NCI-H524 treated with DMSO at 0.1 percent for 48 hours (cell line): ENCODE measurements around the gene ALDH1A2.

ENCODE experiments used
- DNase-seq: peaks from one replicate; lab custom pipeline; 2025; lab: John Stamatoyannopoulos, UW

ALDH1A2 gene

DNA sequence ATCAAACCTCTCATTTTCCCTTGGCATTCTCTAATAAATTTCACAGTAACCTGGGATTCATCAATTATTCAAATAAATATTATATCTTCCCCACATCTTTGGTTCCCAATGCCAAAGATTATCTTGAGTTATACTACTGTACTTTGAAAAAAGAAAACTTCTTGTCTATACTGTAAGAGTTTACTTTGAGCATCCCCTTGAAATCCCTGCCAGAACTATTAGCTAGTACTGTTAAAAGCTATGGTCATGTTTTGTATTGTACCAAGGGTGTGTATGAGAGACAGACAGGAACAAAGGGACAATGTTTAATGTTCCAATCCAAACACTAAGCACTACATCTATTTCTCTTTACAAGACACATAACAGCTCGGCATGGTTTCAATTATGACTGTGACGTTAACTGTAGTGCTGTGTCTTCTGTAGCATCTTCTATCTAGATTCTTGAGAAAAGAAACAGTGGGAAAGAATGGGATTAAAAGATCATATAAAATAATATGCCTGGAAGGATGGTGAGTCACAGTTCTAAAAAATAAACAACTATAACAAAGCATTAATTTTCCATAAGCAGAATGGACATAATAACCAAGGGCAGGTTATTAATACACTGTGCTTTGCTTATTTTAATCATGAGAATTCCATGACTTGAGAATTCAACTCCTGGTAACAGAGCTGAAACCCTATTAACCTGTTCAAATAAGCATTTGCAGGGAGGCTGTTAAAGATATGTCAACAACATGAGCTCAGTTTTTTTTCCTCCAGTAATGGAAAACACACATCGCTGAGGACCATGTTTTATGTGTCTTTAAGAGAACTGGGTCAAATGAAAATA lies 71.1 kb downstream of the ALDH1A2 start:
- no peak for DNase-seq

DNA sequence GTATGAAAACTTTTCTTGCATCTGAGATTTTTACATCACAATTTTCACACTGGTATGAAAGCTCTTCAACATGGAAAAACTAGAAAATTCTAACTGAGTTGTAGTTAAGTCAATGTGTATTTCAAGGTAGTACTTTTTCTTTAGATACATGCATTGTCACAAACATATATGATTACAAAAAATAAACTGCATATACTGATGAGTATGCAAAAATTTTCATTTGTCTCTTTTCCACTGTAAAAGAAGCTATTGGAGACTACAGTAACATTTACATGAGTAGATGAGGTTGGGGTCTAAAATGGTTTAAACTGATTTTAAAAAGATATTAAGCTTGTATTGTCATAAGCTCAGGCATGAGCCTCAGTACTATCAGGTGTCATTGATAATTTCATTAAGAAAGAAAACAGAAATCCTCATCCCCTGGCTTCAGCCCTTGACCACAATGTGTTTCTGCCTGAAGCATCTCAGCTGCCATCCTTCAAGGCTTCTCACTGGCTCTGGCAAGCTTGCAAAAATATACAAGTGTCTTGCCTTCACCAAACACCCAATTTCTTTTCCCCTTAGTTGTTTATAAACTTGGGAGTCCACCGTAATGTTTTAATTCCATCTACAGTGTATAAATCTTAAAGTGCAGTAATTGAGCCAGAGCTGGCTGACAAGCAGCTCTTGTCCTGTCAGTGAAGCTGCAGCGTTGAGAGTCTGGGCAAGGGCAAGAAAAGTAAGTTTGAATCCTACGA lies 71.9 kb downstream of the ALDH1A2 start:
- DNase-seq = no peak

DNA sequence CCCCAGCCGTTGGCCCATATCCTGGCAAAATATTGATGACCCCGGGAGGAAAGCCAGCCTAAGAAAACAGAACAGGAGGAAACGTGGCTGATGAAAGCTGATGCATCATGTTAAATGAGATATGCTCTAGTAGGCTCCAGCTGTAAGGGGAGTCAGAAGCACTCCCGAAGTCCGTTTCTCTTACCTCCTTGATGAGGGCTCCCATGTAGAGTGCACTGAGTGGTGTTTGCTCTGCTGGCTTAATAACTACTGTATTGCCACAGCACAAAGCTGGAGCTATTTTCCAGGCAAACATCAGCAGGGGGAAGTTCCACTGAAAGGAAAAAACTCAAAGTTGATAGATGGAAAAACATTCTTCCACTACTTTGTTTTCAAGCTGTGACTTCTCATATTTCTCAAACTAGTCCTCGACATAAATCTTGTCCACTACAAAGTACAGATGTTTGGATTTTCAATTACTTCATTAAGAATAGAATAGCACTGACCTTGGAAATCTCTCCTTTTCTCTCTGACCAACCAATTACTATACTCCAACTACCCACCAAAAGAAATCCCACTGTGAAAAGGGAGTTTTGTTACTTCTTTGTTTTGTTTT lies 72.7 kb downstream of the ALDH1A2 start:
- DNase-seq = no peak

DNA sequence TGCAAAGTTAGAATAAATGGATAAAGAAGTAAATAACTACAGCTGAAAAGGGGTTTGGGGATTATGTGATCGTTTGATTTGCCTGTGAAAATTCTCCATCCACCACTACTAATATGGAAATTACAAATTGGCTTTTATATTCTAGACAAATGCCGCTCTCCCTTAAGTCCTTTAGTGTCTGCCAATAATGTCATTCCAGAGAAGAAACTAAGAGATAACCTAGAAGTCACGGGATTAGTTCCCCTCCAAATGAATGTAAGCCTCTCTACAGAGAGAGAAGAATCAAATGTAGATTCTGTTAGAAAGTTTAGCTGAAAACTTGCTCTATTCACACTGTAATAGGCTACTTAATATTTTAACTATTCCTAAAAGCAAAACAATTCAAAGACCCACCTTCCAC lies 92.0 kb downstream of the ALDH1A2 start:
- DNase-seq = no peak

DNA sequence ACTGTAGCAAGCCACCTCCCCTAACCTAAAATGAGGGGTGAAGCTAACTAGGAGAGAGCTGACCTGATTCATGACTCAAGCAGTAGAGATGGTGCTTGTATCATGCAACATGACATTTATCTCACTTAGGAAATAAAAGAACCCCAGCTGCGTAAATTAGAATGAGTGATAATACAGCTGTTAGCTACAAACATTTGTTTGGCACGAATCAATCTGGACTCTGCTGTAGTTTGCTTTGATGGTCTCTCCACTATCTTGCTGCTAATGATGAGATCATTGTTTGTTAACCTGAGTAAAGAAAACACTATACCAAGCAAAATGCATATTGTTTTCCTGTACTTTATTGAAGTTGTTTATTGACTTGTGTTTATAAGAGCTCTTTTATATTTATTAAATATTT lies 92.6 kb downstream of the ALDH1A2 start:
- DNase-seq = no peak

DNA sequence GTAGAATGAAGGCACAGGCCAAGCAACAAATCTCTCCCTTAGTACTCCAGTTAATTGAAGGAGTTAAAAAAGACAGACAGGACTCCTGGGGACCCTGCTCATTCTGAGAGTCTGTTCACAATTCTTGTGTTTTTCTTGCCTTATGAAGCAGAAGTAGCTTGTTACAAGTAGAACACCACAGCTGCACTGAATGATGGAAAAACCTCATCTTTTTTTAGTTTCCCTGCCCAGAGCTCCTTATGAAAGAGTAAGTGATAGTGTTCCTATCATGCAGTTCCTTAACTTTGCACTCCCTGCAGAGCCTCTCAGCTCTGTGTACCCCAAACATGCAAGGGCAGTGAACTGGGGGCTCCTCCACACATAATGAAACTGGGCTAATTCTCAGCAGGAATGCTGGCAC lies 95.5 kb downstream of the ALDH1A2 start:
- no peak for DNase-seq

DNA sequence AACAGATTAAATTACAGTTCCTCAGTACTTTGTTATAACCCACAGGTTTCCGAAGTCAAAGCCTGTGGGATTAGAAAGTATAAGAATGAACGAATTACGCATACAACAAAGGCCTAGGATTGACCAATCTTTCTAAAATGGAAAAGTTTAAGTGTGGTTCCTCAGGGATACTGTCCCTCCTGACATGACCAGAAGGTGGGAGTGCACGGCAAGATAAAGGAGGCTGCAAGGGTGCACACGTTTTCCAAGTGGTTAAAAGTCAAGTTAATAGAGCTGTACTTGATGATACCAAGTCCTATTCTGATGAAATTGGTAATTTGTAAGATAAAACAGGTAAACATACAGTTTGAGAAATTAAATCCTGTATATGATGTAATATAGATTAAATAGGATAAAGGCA lies 96.2 kb downstream of the ALDH1A2 start:
- DNase-seq = no peak

DNA sequence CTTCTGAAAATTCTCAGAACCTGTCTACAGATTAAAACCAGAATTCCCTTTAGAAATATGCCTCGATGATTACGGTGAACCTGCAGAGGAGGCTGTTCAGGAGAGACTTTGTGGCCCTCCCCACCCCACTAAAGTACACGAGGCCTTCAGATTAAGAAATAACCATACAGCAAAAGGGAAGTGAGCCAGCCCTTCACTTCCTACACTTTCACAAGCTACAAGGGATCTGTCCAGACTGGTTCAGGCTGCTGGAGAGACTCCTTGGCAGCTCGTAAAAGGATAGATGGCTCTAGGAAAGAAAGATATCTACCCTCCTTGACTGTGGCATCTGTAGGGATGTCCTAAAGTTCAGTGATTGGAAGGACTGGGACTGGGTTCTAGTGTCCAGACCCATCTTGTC lies 102.6 kb downstream of the ALDH1A2 start:
- no peak for DNase-seq

DNA sequence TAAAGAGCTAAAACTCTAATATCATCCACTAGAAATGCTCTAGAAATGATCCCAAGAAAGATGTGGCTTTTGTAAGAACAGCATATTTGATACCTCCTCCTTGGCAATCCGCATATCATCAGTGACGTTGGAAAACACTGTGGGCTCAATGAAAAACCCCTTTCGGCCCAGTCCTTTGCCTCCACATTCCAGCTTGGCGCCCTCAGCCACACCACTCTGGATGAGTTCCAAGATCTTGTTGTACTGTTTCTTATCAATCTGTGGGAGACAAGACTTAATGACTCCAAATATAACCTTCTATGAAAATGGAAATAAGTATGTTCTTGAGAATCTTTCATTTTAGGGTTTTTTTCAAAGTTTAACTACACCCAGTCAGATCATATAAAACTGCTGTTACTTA lies 103.6 kb downstream of the ALDH1A2 start:
- no peak for DNase-seq

DNA sequence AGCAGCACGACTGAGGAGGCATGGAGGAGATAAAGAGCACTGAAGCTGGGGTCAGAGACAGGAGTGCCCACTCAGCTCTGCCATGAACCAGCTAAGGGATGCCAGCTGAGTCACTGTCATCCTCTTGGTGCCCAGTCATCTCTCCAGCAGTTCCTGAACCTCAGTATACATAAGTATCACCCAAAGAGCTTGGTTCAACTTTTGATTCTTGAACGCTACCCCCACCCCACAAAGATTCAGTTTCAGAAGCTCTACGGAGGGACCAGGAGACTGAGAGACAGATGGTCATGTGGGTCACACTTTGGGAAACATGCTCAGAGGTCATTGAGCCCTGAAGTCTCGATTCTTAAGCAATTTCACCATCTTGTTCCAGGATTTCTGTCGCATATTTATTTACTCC lies 108.4 kb downstream of the ALDH1A2 start:
- no peak for DNase-seq

DNA sequence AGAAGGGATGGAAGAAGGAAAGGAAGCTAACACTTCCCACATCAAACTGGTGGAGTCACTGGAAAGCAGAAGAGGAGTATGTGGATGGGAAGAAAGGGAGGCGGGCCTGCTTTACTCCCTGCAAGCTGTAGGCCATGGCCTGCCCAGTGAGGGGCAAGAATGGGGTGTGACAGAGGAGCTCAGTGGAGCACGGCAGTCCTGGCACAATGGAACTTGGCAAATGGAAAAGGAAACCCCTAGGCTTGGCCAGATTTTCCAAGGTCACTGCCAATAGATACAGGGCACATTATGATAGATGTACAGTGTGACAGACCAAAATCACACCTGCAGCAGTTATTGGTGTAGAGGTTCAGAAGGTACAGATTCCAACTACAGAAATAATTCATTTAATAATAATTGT lies 111.6 kb downstream of the ALDH1A2 start:
- DNase-seq = no peak

DNA sequence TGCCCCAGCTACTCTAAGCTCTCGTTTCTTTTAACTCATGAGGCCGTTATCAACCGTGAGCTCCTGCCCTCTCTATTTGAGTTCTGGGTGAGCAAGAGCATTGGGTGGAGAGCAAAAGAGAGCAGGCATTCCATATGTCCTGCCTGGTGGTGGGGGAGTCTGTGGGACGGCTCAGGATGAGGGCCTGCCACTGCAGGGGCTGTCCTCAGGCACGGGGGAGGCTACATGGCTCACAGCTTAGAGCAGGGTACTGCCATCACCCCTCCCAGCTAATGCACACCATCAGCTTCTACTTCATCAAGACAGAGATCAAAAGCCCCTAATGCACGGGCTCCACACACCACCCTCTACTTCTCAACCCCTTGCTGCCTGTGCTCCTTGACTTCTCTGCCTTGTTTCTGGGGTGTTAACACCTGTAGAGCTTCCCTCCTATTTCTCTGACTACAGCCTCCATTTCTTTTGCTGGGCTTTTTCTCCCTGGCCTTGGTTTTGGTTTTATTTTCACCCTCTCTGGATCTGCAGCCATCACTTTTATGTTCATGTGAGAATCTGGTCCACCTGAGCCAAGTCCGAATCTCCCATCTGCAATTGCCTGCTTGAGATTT lies 114.1 kb downstream of the ALDH1A2 start:
- DNase-seq = no peak

DNA sequence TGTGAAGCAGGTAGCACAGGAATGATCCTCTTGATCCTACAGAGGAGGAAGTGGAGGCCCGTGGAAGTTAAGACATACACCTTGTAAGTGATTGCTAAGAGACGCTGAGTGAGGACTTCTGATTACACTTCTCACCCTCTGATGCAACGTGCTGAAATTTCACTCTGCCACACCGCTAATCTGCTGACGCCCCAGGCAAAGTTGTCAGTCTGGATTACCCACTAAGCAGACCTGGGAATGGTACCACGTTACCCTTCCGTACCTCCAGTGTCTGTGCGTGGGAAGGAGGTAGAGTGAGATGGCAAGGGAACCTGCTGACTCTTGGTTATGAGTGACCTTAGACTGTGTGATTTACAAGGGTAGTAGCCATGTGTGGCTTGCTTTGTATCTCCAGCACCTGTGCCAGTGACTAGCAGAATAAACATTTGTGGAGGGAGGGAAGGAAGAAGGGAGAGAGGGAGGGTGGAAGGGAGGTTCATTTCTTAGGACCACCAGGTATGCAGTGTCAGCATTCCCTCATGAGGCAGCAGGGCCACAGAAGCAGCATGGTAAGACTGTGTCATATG lies 115.0 kb downstream of the ALDH1A2 start:
- DNase-seq = no peak

DNA sequence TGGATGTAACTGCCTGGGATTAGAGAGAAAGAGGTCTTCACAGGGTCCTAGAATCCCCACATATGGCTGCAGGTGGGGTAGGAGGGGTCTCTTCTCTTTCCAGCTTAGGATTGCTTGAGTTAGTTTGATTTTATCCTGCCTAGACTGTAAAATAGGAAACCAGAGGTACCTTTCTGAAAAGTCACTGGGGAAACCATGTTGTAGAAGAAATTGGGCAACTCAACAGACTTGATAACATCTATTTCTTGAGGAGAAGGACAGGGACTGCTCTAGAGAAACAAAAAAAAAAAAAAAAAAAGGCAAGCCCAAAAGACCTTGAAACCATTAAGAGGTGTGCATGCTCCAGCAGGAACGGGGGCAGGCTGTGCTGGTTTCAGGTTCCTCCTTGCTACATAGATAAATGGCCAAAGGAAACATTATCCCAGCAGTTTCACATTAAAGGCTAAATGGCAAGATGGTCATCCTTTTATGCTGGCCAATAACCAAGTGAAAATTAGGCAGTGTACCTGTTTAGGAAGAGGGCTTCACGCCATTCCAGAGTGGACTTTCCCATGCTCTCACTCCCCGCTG lies 116.1 kb downstream of the ALDH1A2 start:
- no peak for DNase-seq

DNA sequence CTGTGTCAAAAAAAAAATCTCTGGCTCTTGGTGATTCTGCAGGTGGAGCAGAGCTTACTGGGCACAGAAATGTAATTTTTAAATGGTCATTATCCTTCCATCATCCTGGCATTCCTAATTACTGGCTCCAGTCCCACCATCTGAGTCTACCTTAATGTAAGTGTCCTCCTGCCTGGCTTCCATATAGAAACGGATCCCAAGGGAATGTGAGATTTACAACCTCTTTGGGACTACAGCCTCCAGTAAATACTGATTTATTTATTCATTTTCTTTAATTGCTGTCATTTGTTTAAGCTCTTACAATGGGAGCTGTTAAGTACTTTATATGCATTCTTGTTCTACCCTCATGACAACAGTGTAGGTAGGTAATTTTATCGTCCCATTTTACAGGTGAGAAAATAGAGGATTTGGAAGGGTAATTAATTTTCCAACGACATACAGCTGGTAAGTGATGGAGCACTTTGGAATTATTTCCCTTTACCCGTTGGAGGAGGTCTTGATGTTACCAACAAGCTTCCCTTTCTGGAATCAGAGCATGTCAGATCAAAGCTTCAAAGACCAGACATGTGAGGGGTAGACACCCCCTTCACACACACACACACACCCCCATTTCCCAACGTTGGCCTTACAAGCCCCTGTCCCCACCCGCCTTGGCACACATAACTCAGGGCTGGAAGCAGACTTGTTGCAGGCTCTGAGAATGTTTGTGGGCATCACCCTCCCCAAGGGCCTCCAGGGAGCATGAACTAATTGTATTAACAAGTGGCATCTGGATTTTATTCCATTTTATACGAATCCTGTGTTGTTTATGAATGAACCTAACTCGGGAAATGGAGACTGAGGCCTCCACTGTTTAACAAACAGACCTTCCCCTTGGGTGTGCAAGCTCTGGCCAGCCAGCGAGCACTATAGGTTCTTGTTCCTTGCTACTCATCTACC lies 116.9 kb downstream of the ALDH1A2 start:
- DNase-seq = no peak

DNA sequence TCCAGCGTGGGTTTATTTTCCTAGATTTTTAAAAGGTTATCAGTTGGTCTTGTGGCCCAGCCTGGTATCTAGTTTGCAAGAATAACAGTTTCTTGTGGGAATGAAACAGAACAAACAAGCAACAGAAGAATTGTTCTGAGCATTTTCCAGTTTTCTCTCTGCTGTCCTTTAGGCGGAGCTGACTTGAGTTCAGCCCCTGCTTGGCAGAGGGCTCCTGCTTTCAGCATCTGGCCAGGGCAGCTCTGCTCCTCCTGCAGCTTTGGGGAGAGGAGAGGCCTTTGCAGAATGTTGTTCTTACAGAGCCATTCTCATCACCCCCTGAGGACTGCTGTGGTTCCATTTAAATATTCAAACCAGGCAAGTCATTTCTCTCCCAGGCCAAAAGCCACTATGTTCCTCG lies 117.7 kb downstream of the ALDH1A2 start:
- no peak for DNase-seq

DNA sequence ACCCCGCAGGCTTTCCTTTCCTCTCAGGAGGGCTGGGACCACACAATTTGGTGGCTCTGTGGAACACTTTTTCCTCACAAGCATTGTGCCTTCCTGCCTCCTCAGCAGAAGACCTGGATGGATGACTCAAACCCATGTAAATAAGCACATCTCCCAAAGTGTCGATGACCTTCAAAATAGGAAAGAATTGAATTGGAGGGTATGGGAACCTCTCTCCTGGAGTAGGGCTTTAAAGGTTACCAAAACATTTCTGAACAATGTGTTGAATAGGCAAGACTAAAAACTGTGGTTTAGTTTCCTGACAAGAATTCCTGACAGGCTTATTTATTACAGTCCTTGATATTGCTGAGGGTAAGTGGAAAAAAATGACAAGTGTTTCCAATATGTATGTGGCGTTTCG lies 118.2 kb downstream of the ALDH1A2 start:
- no peak for DNase-seq

DNA sequence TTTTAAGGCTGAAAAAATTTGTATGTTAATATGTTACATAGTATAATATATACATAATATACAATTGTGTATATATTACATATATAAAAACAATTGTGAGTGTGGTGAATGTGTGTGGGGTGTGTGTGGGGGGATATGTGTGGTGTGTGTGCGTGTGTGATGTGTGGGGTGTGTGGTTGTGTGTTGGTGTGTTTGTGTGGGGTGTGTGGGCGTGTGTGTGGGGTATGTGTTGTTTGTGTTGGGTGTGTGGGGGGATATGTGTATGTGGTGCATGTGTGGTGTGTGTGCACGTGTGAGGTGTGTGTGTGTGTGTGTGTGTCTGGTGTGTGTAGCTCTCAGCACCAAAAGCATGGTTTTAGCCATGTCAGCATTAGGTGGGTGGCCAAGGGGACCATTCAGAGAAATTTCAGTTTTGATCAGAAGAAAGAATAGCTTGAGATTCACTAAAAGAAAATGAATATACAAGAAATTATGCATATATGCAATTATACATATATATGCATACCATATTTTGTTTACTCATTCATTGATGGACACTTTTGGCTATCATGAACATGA lies 118.9 kb downstream of the ALDH1A2 start:
- no peak for DNase-seq

DNA sequence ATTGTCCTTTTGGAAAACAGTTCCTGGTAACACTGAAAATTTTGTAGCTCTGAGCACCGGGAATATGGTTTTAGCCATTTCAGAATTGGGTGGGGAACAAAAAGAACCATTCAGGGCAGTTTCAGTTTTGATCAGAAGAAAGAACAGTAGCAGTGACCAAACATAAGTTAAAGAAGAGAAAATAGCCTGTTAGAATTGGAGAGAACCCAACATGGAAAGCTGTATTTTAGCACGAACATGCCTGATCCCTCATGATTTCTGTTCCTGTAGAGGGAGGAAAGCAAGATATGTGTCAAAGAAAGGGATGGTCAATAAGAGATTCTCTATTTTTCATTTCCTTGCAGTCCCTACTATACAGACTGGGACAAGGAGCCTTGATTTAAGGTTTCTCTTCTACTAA lies 119.9 kb downstream of the ALDH1A2 start:
- DNase-seq = no peak

DNA sequence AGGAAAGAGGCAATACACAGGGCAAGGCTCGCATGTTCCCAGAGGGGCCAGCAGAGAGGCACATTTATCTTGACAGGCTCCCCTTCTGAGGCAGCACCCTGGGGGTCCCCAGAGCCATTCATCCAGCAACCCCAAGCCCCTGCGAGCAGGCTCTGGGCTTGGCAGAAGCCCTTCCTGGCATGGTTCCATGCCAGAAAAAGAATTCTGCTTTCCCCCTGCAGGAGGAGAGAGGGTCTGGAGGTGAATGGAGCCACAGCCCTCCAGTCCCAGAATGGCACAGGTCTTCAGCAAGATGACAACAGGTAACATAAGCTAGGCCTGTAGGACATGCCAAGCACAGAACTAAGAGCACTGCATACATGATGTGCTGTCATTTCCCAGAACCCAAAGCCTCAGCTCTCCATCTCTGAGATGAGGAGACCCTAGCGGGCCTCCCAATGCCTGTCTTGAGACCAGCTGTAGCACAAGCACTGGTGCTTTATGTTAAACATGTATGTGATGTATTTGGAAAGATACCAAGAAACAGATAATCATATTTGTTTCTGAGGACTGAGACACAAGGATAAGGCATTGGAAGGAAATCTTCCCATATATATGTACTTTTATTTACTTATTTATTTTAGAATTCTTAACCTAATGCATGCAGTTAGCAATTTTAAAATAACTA lies 121.6 kb downstream of the ALDH1A2 start:
- DNase-seq = no peak
